Activated T-helper 1 cell treated with anti-CD3 and anti-CD28 coated beads, Interleukin-12 subunit alpha, Interleukin-12 subunit beta, Interleukin-2, Interleukin-4 antibody, amounts not matched to agents 30 ng/mL and 10 ng/mL and 1 ng/mL, durations not matched to agents 14 hours and 24 hours and 36 hours (primary cell): ENCODE measurements around the gene ZNF8. TPM values are rescaled to one million over a fixed set of nuclear protein-coding genes. Genes with fewer than 3 reads are reported as not detected.
A peak's percentile ranks its signal among the peaks of the same experiment; 100 is the strongest.

Experiments
- DNase-seq: peaks from one replicate; pipeline ENCODE4 v3.0.0; 2021; ENCODE audit warnings: low spot score
- H3K27ac Mint-ChIP-seq: one replicate; pipeline ENCODE4 v1.8.0; 2021; ENCODE audit warnings: mild to moderate bottlenecking, mixed read lengths
- H3K27me3 Mint-ChIP-seq: one replicate; pipeline ENCODE4 v1.8.0; 2022; ENCODE audit warnings: mild to moderate bottlenecking, moderate library complexity, mixed read lengths; ENCODE audit not compliant: insufficient read depth
- H3K36me3 Mint-ChIP-seq: one replicate; pipeline ENCODE4 v1.8.0; 2021; ENCODE audit warnings: low read depth, mixed read lengths
- H3K4me1 Mint-ChIP-seq: one replicate; pipeline ENCODE4 v1.8.0; 2021; ENCODE audit warnings: low read depth, mixed read lengths
- H3K4me3 Mint-ChIP-seq: one replicate; pipeline ENCODE4 v1.8.0; 2021; ENCODE audit warnings: mild to moderate bottlenecking, moderate library complexity, mixed read lengths
- H3K9me3 Mint-ChIP-seq: one replicate; pipeline ENCODE4 v1.8.0; 2021; ENCODE audit warnings: mixed read lengths
- intact Hi-C: fragments of 100-400 bp; cut with micrococcal nuclease; formaldehyde crosslinking; loops from one replicate; pipeline ENCODE4 v1.15.1; 2024
- total RNA-seq: library from RNA; stranded (reverse); gene quantifications from 2 replicates; pipeline ENCODE4 v1.2.3, GENCODE V29; 2022

Gene ZNF8
- total RNA-seq, 1 donor from 2014 or later: 4.4 TPM

GRCh38 chr19:58349590-58349989 is 70.8 kb downstream of the ZNF8 start:
- peaks cover 10% of the 10 kb centered on the region for H3K36me3 Mint-ChIP-seq
- intact Hi-C loops: loop anchor here (5.0 kb wide), 1 partner anchor 72 kb away; the partner anchor contains the start of gene ZNF8
- no peaks in the 10 kb centered on the region for H3K27me3 Mint-ChIP-seq
- H3K4me1 Mint-ChIP-seq: peaks cover 29% of the 10 kb centered on the region
- peak overlapping the region; percentile 12 for H3K4me3 Mint-ChIP-seq
- DNase-seq: no peak
- no peaks in the 10 kb centered on the region for H3K9me3 Mint-ChIP-seq
- peak overlapping the region; percentile 47 for H3K27ac Mint-ChIP-seq

GRCh38 chr19:58350001-58350861 is 71.5 kb downstream of the ZNF8 start:
- intact Hi-C loops: no loop called here

GRCh38 chr19:58350871-58351557 is 72.3 kb downstream of the ZNF8 start:
- DNase-seq: no peak
- H3K4me3 Mint-ChIP-seq: no peak overlapping the region
- H3K36me3 Mint-ChIP-seq: peaks cover 5% of the 10 kb centered on the region
- peaks cover 23% of the 10 kb centered on the region for H3K4me1 Mint-ChIP-seq
- no peaks in the 10 kb centered on the region for H3K9me3 Mint-ChIP-seq
- no peaks in the 10 kb centered on the region for H3K27me3 Mint-ChIP-seq
- H3K27ac Mint-ChIP-seq: no peak overlapping the region
- intact Hi-C loops: no loop called here

More at GRCh38 chr19:58350001-58350861, 71.5 kb downstream of the ZNF8 start:
- no peak for DNase-seq
- Mint-ChIP-seq H3K4me1 (peaks cover 29% of the 10 kb centered on the region), H3K4me3 (no peak overlapping the region), H3K27me3 (no peaks in the 10 kb centered on the region), H3K36me3 (peaks cover 10% of the 10 kb centered on the region), H3K27ac (no peak overlapping the region), H3K9me3 (no peaks in the 10 kb centered on the region)

- Mint-ChIP-seq H3K9me3 (no peaks in the 10 kb centered on the region), H3K4me1 (peaks cover 18% of the 10 kb centered on the region), H3K36me3 (peaks cover 5% of the 10 kb centered on the region), H3K27me3 (no peaks in the 10 kb centered on the region), H3K27ac (no peak overlapping the region), H3K4me3 (no peak overlapping the region)
- intact Hi-C loops: no loop called here
- no peak for DNase-seq
Observed at GRCh38 chr19:58351558-58351878, 72.8 kb downstream of the ZNF8 start.

- H3K36me3 Mint-ChIP-seq: peaks cover 5% of the 10 kb centered on the region
- H3K4me3 Mint-ChIP-seq: no peak overlapping the region
- H3K4me1 Mint-ChIP-seq: peaks cover 15% of the 10 kb centered on the region
- DNase-seq: no peak
- no peaks in the 10 kb centered on the region for H3K27me3 Mint-ChIP-seq
- H3K27ac Mint-ChIP-seq: no peak overlapping the region
- no peaks in the 10 kb centered on the region for H3K9me3 Mint-ChIP-seq
- intact Hi-C loops: no loop called here
Observed at GRCh38 chr19:58351990-58352755, 73.4 kb downstream of the ZNF8 start.

Other genes starting within 250 kb of the ZNF8 start
- not detected in 2 replicates for gene ZSCAN1, start 244.9 kb upstream of the ZNF8 start, total RNA-seq
- 0.05 and 0.16 TPM in 2 replicates for gene ZNF135, start 219.7 kb upstream of the ZNF8 start, total RNA-seq
- 2.0 and 2.3 TPM in 2 replicates for gene ZSCAN18, start 180.7 kb upstream of the ZNF8 start, total RNA-seq
- 1.6 and 1.9 TPM in 2 replicates for gene ZNF329, start 128.2 kb upstream of the ZNF8 start, total RNA-seq
- gene ZNF274, start 95.9 kb upstream of the ZNF8 start, total RNA-seq: 18.2 and 21.2 TPM in 2 replicates
- gene ZNF544, start 50.0 kb upstream of the ZNF8 start, total RNA-seq: 51.8 and 56.1 TPM in 2 replicates
- gene ERVK3-1, start 26.4 kb downstream of the ZNF8 start, total RNA-seq: 87.1 and 96.7 TPM in 2 replicates
- gene ZSCAN22, start 48.0 kb downstream of the ZNF8 start, total RNA-seq: 4.7 and 4.8 TPM in 2 replicates
- gene A1BG, start 74.5 kb downstream of the ZNF8 start, total RNA-seq: 7.1 and 7.7 TPM in 2 replicates
- gene ZNF497, start 83.8 kb downstream of the ZNF8 start, total RNA-seq: 0.76 and 0.93 TPM in 2 replicates
- gene ZNF837, start 102.1 kb downstream of the ZNF8 start, total RNA-seq: 0.86 and 1.4 TPM in 2 replicates
- 1,157 and 1,161 TPM in 2 replicates for gene RPS5, start 108.3 kb downstream of the ZNF8 start, total RNA-seq
- gene RNF225, start 116.7 kb downstream of the ZNF8 start, total RNA-seq: 0.65 and 1.6 TPM in 2 replicates
- gene ZNF584, start 129.7 kb downstream of the ZNF8 start, total RNA-seq: 17.8 and 20.6 TPM in 2 replicates
- gene ZNF132, start 161.2 kb downstream of the ZNF8 start, total RNA-seq: 3.4 and 3.5 TPM in 2 replicates
- gene ZNF324B, start 172.7 kb downstream of the ZNF8 start, total RNA-seq: 14.3 and 15.1 TPM in 2 replicates
- 12.8 and 15.5 TPM in 2 replicates for gene ZNF324, start 188.1 kb downstream of the ZNF8 start, total RNA-seq
- gene ZNF446, start 197.4 kb downstream of the ZNF8 start, total RNA-seq: 6.6 and 6.7 TPM in 2 replicates
- gene SLC27A5, start 233.0 kb downstream of the ZNF8 start, total RNA-seq: 23.3 and 24.7 TPM in 2 replicates
- gene ZBTB45, start 240.9 kb downstream of the ZNF8 start, total RNA-seq: 15.9 and 17.4 TPM in 2 replicates